Common myeloid progenitor, CD34-positive (primary cell): ENCODE results near the gene SOS2.

ENCODE experiments used
- CTCF ChIA-PET: fragments of 350-600 bp; sonication (Branson Sonifier 250); formaldehyde crosslinking; loops from one replicate; lab custom pipeline; 2021; ENCODE audit warnings: antibody characterized with exemption; lab: Charles Lee
- POLR2A ChIA-PET: fragments of 350-600 bp; sonication (Branson Sonifier 250); formaldehyde crosslinking; loops from one replicate; lab custom pipeline; 2021; ENCODE audit warnings: antibody characterized with exemption; lab: Charles Lee
- DNase-seq, 3 donors: peaks; one replicate each; pipeline versions ENCODE4 v3.0.0 to v3.0.0-alpha.2; 2013
- H3K27ac ChIP-seq, 2 experiments: 1 replicate in 1 of 2; 2 replicates in 1 of 2; pipeline ENCODE4 v1.7.0; 2013; ENCODE audit warnings: inconsistent platforms in 2 of 2, low read length in 2 of 2, mild to moderate bottlenecking in 2 of 2, low read depth in 1 of 2, moderate library complexity in 1 of 2; ENCODE audit not compliant: severe bottlenecking in 2 of 2, insufficient read depth in 1 of 2, poor library complexity in 1 of 2
- H3K27me3 ChIP-seq, 5 experiments: replicated peaks in 2 of 5; 1 replicate in 3 of 5; 2 replicates in 2 of 5; pipeline versions ENCODE4 v1.6.1 to v1.7.0; 2013; ENCODE audit warnings: low read length in 4 of 5, mild to moderate bottlenecking in 2 of 5, moderate library complexity in 2 of 5, inconsistent platforms in 1 of 5; ENCODE audit not compliant: insufficient read depth in 5 of 5, control insufficient read depth in 4 of 5
- H3K36me3 ChIP-seq, 4 experiments: 1 replicate in 2 of 4; 2 replicates in 2 of 4; pipeline versions ENCODE4 v1.6.1 to v1.7.0; 2013; ENCODE audit warnings: low read length in 3 of 4, control low read depth in 1 of 4, mild to moderate bottlenecking in 1 of 4; ENCODE audit not compliant: control insufficient read depth in 4 of 4, insufficient read depth in 4 of 4
- H3K4me1 ChIP-seq, 4 experiments: 1 replicate in 3 of 4; 2 replicates in 1 of 4; pipeline versions ENCODE4 v1.6.1 to v1.7.1; 2013; ENCODE audit warnings: low read length in 3 of 4, mild to moderate bottlenecking in 3 of 4, control low read depth in 1 of 4, inconsistent platforms in 1 of 4, moderate library complexity in 1 of 4; ENCODE audit not compliant: control insufficient read depth in 4 of 4, insufficient read depth in 4 of 4; ENCODE audit errors: control extremely low read depth in 1 of 4
- H3K4me3 ChIP-seq, 7 experiments: 1 replicate in 4 of 7; 2 replicates in 3 of 7; pipeline versions ENCODE4 v1.5.1 to v1.7.0; 2013; ENCODE audit warnings: mild to moderate bottlenecking in 7 of 7, low read length in 6 of 7, moderate library complexity in 6 of 7, inconsistent platforms in 2 of 7, low read depth in 2 of 7, control low read depth in 1 of 7; ENCODE audit not compliant: insufficient read depth in 4 of 7, control insufficient read depth in 1 of 7; ENCODE audit errors: extremely low read depth in 1 of 7
- H3K9me3 ChIP-seq, 5 experiments: 1 replicate in 4 of 5; 2 replicates in 1 of 5; pipeline versions ENCODE4 v1.6.1 to v1.7.1; 2013; ENCODE audit warnings: low read length in 4 of 5, mild to moderate bottlenecking in 2 of 5, inconsistent platforms in 1 of 5, low read depth in 1 of 5, moderate library complexity in 1 of 5; ENCODE audit not compliant: control insufficient read depth in 4 of 5, insufficient read depth in 2 of 5; ENCODE audit errors: control extremely low read depth in 1 of 5
- WGBS: methylation state at CpG from one replicate; pipeline ENCODE4 v1.1.5; 2013; ENCODE audit not compliant: insufficient coverage; 5-methylcytosine and 5-hydroxymethylcytosine counted together

The SOS2 gene

GRCh38 chr14:50116181-50116956 is 115.0 kb downstream of the SOS2 start, which contains the start of gene VCPKMT:
VCPKMT (minus strand) TSS chr14:50116572; CDS start chr14:50116552, 20 bp downstream.
- H3K36me3 ChIP-seq = peaks cover 7 to 33% (median 18%) of the 10 kb centered on the region in 4 experiments
- H3K4me3 ChIP-seq = peak within 1 kb of the TSS; percentile 80 to 97 (median 95)
- H3K9me3 ChIP-seq = no peaks in the 10 kb centered on the region
- no peaks in the 10 kb centered on the region for H3K27me3 ChIP-seq
- peak within 1 kb of the TSS; percentile 75 to 91 for H3K27ac ChIP-seq
- WGBS = under 1% methylated on average over 49 of the region's 63 CpGs
- CTCF ChIA-PET = interaction anchor here (0.6 to 2.6 kb wide), 8 partner anchors 10 to 308 kb away, joined by 3 to 11 read pairs (median 4); no protein-coding TSS in a partner anchor
- DNase-seq = peak; percentile 91 to 95 (median 95)
- POLR2A ChIA-PET = interaction anchor here (0.6 to 1.1 kb wide), 2 partner anchors 12 to 66 kb away, joined by 3 read pairs; no protein-coding TSS in a partner anchor
- peaks cover 5 to 15% (median 11%) of the 10 kb centered on the region in 4 experiments for H3K4me1 ChIP-seq

- no peak overlapping the region for H3K27ac ChIP-seq
- H3K27me3 ChIP-seq = no peaks in the 10 kb centered on the region
- H3K4me3 ChIP-seq = no peak overlapping the region
- peaks cover 5 to 15% (median 11%) of the 10 kb centered on the region in 4 experiments for H3K4me1 ChIP-seq
- H3K9me3 ChIP-seq = no peaks in the 10 kb centered on the region
- ChIA-PET POLR2A (no interaction called here), CTCF (interaction anchor here (1.2 to 4.6 kb wide), 5 partner anchors 9 to 416 kb away, joined by 3 to 37 read pairs (median 14); partner anchors contain the start of gene NEMF)
- peak in 2 of 3 donors; percentile 13 to 25 for DNase-seq
- H3K36me3 ChIP-seq = peaks cover 18 to 51% (median 35%) of the 10 kb centered on the region in 4 experiments
- WGBS = 100% methylated on average over 1 of the region's 4 CpGs
Measured at GRCh38 chr14:50113381-50114035, 117.9 kb downstream of the SOS2 start.

GRCh38 chr14:50110323-50111037 is 120.9 kb downstream of the SOS2 start:
- Histone ChIP-seq H3K27me3 (no peaks in the 10 kb centered on the region), H3K4me3 (no peak overlapping the region), H3K9me3 (no peaks in the 10 kb centered on the region), H3K36me3 (peaks cover 21 to 54% (median 42%) of the 10 kb centered on the region in 4 experiments), H3K4me1 (peaks cover under 1 to 3% (median 3%) of the 10 kb centered on the region in 4 experiments), H3K27ac (no peak overlapping the region)
- 100% methylated on average over 1 of the region's 4 CpGs for WGBS
- ChIA-PET POLR2A (no interaction called here), CTCF (interaction anchor here (0.9 to 4.6 kb wide), 4 partner anchors 231 to 248 kb away, joined by 3 to 37 read pairs (median 6); no protein-coding TSS in a partner anchor)
- no peak for DNase-seq

- CTCF ChIA-PET = interaction anchor here (0.7 to 1.7 kb wide), 3 partner anchors 244 to 257 kb away, joined by 3 to 9 read pairs (median 4); partner anchors contain the start of gene NEMF
- no peaks in the 10 kb centered on the region for H3K9me3 ChIP-seq
- H3K27me3 ChIP-seq = no peaks in the 10 kb centered on the region
- POLR2A ChIA-PET = no interaction called here
- H3K36me3 ChIP-seq = peaks cover 21 to 51% (median 39%) of the 10 kb centered on the region in 4 experiments
- WGBS = 100% methylated on average over 1 of the region's 6 CpGs
- peak; percentile 17 to 43 (median 39) for DNase-seq
- H3K4me3 ChIP-seq = no peak overlapping the region
- H3K27ac ChIP-seq = no peak overlapping the region
- H3K4me1 ChIP-seq = peaks cover 0 to 3% (median 1%) of the 10 kb centered on the region in 4 experiments
Measured at GRCh38 chr14:50109342-50109741, 122.0 kb downstream of the SOS2 start.

GRCh38 chr14:50107850-50108249 is 123.5 kb downstream of the SOS2 start:
- no peak for DNase-seq
- ChIA-PET POLR2A (interaction anchor here (0.7 kb wide), 1 partner anchor 246 kb away, joined by 3 read pairs; no protein-coding TSS in a partner anchor), CTCF (interaction anchor here (0.7 to 14.3 kb wide), 4 partner anchors 188 to 254 kb away, joined by 3 to 179 read pairs (median 5); no protein-coding TSS in a partner anchor)
- Histone ChIP-seq H3K9me3 (no peaks in the 10 kb centered on the region), H3K27ac (no peak overlapping the region), H3K4me1 (peaks cover 0 to 3% (median 1%) of the 10 kb centered on the region in 4 experiments), H3K36me3 (peaks cover 21 to 41% (median 31%) of the 10 kb centered on the region in 4 experiments), H3K27me3 (no peaks in the 10 kb centered on the region), H3K4me3 (no peak overlapping the region)
- WGBS = 100% methylated on average over 1 of the region's 2 CpGs

- H3K9me3 ChIP-seq = no peaks in the 10 kb centered on the region
- CTCF ChIA-PET = interaction anchor here (0.5 to 14.3 kb wide), 4 partner anchors 10 to 283 kb away, joined by 3 to 179 read pairs (median 10); partner anchors contain the start of genes NEMF and VCPKMT
- H3K27ac ChIP-seq = no peak overlapping the region
- H3K4me3 ChIP-seq = no peak overlapping the region
- no peaks in the 10 kb centered on the region for H3K27me3 ChIP-seq
- H3K4me1 ChIP-seq = peaks cover 0 to 3% (median 1%) of the 10 kb centered on the region in 4 experiments
- no peak for DNase-seq
- H3K36me3 ChIP-seq = peaks cover 16 to 27% (median 22%) of the 10 kb centered on the region in 4 experiments
- POLR2A ChIA-PET = no interaction called here
- WGBS = 92% methylated on average over 4 of the region's 4 CpGs
Measured at GRCh38 chr14:50106178-50106577, 125.2 kb downstream of the SOS2 start.
